HG02970 (cell line): ENCODE data around the gene CHAMP1.
"Not testable (repeated sequence)": the region's sequence is repeated elsewhere in the genome, so short reads cannot be mapped to it uniquely, and the experiment has no call there.

Source experiments
- ATAC-seq: cut with Tn5 transposase; IDR thresholded peaks from one replicate; pipeline ENCODE4 v1.9.1; 2021; ENCODE audit warnings: mild to moderate bottlenecking, moderate library complexity, moderate number of reproducible peaks; ENCODE audit not compliant: unreplicated experiment, low FRiP score

CHAMP1 gene

DNA sequence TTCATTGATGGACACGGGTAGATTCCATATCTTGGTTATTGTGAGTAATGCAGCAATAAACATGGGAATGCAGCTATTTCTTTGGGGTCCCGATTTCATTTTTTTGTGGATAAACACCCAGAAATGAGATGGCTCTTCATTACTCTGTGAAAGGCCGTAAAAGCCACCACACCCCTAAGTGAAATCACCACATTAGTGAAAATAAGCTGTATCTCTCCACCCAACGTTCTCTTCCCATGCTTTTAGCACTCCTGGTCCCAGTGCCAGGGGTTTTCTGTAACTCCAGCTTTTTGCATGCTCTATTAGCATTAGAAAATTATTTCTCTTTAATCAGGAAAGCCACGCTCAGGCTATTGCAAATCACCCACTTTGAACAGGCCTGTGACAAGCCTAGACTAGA is 15.8 kb downstream of the CHAMP1 start:
- no peak for ATAC-seq

DNA sequence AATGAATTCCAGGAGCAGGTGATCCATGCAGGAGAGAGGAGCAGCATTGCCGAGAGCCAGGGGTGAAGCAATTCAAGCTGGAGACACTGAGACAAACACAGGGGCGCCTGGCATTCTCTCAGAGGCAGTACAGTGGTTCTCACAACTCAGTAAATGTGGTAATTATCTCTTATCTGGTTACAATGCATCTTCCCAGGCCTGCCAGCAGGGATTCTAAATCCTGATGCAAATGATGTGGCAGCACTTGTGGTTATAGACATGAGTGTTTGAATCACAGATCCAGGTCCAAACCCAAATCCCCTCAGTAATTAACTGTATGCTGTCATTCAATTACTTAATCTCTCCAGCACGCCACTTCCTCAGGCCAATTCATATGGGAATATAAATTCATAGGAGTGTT is 19.6 kb downstream of the CHAMP1 start:
- not testable (repeated sequence) for ATAC-seq

DNA sequence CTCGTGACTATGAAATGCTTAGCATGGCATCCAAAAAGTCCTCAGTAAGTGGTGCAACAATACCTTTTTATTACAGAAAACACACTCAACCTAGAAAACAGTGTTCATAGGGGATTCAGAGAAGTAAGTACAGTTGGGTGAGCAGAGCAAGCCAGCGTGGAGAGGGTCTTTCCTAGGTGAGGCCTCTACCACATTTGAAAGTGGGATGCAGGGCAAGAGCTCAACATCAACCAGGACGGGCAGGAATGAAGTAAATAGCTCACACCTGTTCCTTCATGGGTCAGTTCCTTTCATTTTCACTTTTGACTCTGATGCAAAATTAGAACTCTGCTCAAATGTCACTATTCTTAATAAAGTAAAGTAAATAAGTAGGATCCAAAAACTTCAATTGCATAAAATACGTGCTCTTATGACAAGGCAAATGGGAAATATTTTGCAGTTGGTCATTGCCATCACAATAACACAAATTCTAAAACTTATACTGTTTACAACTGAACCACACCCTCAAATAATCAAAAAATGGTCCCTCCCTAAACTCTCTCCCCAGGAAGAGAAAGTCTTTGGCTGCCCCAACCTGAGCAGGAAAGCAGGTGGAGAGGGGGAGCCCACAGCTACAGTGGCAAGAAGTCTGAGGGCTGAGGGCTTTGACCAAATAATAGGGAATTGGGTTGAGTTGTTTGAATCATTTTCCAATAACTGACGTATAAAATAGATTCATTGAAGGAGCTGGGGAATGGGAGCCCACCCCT is 20.2 kb downstream of the CHAMP1 start:
- no peak for ATAC-seq

DNA sequence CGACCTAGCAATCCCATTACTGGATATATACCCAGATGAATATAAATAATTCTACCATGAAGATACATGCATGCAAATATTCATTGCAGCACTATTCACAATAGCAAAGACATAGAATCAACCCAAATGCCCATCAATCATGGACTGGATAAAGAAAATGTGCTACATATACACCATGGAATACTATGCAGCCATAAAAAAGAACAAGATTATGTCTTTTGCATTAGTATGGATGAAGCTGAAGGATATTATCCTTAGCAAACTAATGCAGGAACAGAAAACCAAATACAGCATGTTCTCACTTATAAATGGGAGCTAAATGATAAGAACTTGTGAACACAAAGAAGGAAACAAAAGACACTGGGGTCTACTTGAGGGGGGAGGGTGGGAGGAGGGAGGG is 22.2 kb downstream of the CHAMP1 start:
- ATAC-seq: not testable (repeated sequence)

DNA sequence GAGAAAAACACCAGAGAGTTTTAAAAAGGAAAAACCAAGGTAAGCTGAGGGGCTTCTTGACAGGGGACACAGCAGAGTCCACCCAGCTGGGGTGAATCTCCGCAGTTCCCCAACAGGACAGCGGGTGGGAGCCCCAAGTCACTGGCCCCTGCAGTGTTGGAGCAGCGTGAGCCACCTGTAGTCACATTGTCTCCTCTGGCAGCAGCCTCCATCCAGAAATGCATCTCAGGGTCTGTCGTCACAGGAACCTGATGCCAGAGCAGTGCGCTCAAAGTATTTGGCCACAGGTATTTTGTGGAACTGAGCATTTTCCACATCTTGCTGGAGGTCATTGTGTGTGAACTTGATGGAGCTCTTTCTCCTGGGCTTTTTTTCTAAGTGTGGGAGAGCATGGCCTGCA is 24.7 kb downstream of the CHAMP1 start:
- no peak for ATAC-seq

DNA sequence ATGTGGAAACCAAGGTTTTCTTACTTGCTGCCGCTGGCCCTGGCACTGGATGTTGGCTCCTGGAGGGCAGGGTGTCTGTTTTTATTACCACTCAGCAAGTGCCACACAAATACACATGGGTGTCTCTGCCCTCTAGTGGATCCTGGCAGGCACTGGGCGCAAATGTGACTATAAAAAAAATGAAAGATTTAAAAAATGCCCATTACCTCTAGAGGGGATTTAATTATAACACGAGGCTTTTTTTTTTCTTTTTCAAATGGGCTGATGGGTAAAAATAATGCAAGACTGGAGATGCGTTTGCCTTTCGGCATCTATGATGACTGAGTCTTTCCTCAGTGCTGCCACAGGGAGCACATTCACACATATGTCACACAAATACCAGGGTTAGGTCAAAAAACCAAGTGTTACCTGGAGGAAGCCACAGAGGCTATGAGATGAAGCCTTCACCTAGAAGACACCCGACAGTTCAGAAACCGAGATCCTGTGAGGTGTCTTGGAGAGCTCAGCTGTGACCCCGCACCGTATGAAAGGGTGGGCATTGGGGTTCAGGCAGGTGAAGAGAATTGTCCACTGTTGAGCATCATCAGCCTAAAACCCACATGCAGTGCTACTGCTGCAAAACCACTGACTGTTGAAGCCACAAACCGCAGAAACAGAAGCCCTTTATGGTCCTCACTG is 25.7 kb downstream of the CHAMP1 start:
- no peak for ATAC-seq

DNA sequence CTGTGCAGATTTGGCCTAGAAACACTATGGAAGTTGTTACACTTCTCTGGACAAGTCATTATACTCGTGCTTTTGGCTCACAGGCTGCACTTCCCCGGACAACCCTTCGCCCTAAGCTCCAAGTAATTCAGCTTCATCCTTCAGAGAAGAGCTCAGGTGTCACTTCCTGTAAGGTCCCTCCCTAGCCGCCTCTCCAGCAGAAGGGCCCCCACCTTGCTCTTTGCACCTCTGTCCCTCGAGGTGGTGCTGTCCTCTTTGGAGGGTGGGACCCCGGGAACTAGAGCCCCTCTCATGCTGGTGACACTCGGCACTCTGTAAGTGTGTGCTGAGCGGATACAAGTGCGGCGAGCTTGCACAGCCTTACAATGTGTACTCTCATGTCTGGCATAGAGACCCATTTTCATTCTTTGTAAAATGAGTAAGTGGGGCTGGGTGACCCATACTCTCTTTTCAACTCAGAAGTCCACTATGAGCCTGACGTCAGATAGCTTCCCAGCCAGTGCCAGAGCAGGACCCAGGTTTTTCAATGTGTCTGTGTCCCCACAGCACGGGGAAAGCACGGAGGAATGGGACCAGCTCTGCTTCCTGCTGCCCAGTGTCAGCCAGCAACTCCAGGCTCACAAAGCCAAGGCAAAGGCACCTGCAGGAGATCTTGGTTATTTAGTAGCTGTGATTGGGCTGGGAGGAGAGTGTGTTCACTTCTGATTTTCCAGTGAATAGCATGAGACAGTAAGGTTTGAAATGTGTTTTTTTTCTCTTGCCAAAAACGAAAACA is 26.9 kb downstream of the CHAMP1 start:
- no peak for ATAC-seq

DNA sequence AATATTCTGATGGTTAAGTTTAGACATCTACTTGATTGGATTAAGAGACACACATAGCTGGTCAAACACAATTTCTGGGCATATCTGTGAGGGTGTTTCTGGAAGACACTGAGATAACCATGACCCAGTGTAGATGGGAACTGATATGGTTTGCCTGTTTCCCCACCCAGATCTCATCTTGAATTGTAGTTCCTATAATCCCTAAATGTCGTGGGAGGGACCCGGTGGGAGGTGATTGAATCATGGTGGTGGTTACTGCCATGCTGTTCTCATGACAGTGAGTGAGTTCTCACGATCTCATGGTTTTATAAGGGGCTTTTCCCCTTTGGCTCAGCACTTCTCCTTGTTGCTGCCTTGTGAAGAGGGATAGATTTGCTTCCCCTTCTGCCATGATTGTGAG is 33.0 kb downstream of the CHAMP1 start:
- not testable (repeated sequence) for ATAC-seq

DNA sequence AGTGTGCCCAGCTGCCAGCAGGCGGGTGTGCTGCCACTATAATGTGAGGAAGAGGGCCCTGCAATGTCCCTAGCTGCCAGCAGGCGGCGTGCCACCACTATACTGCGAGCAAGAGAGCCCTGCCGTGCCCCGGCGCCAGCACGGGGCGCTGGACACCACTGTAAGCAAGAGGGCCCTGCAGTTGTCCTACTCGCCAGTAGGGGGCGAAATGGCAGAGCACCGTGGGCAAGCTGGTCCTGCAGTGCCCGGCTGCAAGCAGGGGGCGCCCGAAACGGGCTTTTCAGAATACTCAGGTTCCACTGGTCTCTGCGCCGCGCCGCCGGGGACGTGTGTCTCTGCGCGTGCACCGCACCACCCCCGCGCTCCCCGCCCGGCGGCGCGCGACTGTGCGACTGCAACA is 38.5 kb downstream of the CHAMP1 start:
- ATAC-seq: not testable (repeated sequence)

DNA sequence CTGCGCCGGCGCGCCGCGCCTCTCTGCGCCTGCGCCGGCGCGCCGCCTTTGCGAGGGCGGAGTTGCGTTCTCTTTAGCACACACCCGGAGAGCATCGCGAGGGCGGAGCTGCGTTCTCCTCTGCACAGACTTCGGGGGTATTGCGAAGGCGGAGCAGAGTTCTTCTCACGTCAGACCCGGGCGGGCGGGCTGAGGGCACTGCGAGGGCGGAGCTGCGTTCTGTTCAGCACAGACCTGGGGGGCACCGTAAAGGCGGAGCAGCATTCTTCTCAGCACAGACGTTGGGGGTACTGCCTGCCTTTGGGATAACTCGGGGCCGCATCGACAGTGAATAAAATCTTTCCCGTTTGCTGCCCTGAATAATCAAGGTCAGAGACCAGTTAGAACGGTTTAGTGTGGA is 39.1 kb downstream of the CHAMP1 start:
- ATAC-seq: not testable (repeated sequence)
